Transverse colon (tissue), 4 donors: ENCODE measurements around the gene CLDN18. TPM values are rescaled to one million over a fixed set of nuclear protein-coding genes. Genes with fewer than 3 reads are reported as not detected.

Source experiments
- DNase-seq: peaks from one replicate; pipeline ENCODE4 v3.0.0-alpha.2; 2019
- H3K27ac ChIP-seq, 4 donors: fragments of 200-600 bp; sonication (generic); 2 replicates each; pipeline ENCODE4 v1.5.1; 2016 to 2018; ENCODE audit warnings: inconsistent platforms in 4 of 4
- H3K27me3 ChIP-seq: fragments of 200-600 bp; sonication (generic); 2 replicates; pipeline ENCODE4 v1.5.1; 2017; ENCODE audit warnings: inconsistent platforms
- H3K36me3 ChIP-seq, 4 donors: fragments of 200-600 bp; sonication (generic); 2 replicates each; pipeline ENCODE4 v1.5.1; 2017 to 2019; ENCODE audit warnings: inconsistent platforms in 4 of 4
- H3K4me1 ChIP-seq, 4 donors: fragments of 200-600 bp; sonication (generic); 2 replicates each; pipeline ENCODE4 v1.5.1; 2017 to 2020; ENCODE audit warnings: inconsistent platforms in 4 of 4
- H3K4me3 ChIP-seq, 4 donors: fragments of 200-600 bp; sonication (generic); 1 replicate in 1 of 4; 2 replicates in 3 of 4; pipeline versions ENCODE4 v1.5.1 to v1.6.1; 2017 to 2019; ENCODE audit warnings: inconsistent platforms in 4 of 4
- H3K9me3 ChIP-seq, 2 donors: fragments of 200-600 bp; sonication (generic); 2 replicates each; pipeline ENCODE4 v1.5.1; 2017 to 2019; ENCODE audit warnings: inconsistent platforms in 2 of 2
- EP300 ChIP-seq: sonication (generic); formaldehyde crosslinking; IDR thresholded peaks from one replicate; pipeline ENCODE4 v1.6.1; 2017; ENCODE audit warnings: antibody characterized with exemption, low read depth
- POLR2A ChIP-seq: fragments of 450-650 bp; IDR thresholded peaks from one replicate; pipeline ENCODE4 v1.6.1; 2016; ENCODE audit warnings: antibody characterized with exemption, mild to moderate bottlenecking, moderate library complexity
- POLR2AphosphoS5 ChIP-seq, 3 donors: sonication (generic); formaldehyde crosslinking; IDR thresholded peaks; one replicate each; pipeline ENCODE4 v1.6.1; 2016; ENCODE audit warnings: antibody characterized with exemption in 3 of 3
- WGBS, 2 donors: methylation state at CpG; one replicate each; pipeline ENCODE4 v1.1.5; 2018; ENCODE audit warnings: low coverage in 1 of 2; 5-methylcytosine and 5-hydroxymethylcytosine counted together
- in situ Hi-C, 4 donors: fragments of 200-750 bp; cut with MboI; loops; one replicate each; pipeline versions ENCODE4 v1.15.0 to v1.15.1; 2017; ENCODE audit warnings: low sequenced_read_pairs in 3 of 4, low pct_ligation_motif_present in 1 of 4, low pct_unique_long_range_greater_than_20kb in 1 of 4
- intact Hi-C: fragments of 100-400 bp; cut with DNase I; formaldehyde crosslinking; loops from one replicate; pipeline ENCODE4 v1.15.1; 2023; ENCODE audit warnings: low total_unique reads
- total RNA-seq, 4 donors: library from RNA; depleted of rRNA; stranded (reverse); fragments of >200 nt; gene quantifications; one replicate each; pipeline ENCODE4 v1.1.0, GENCODE V29; 2016
- TF ChIP-seq, protein P1 (sequence below), 5 experiments: fragments of 200-600 bp in 3 of 5; fragments of 450-650 bp in 2 of 5; sonication (generic) in 3 of 5; IDR thresholded peaks; 1 replicate in 2 of 5; 2 replicates in 3 of 5; pipeline ENCODE4 v1.5.1; 2016 to 2017; ENCODE audit warnings: antibody characterized with exemption in 5 of 5, inconsistent platforms in 3 of 5, mild to moderate bottlenecking in 2 of 5, moderate library complexity in 1 of 5

CLDN18 gene
- total RNA-seq, 4 donors from 2014 or later = not detected

DNA sequence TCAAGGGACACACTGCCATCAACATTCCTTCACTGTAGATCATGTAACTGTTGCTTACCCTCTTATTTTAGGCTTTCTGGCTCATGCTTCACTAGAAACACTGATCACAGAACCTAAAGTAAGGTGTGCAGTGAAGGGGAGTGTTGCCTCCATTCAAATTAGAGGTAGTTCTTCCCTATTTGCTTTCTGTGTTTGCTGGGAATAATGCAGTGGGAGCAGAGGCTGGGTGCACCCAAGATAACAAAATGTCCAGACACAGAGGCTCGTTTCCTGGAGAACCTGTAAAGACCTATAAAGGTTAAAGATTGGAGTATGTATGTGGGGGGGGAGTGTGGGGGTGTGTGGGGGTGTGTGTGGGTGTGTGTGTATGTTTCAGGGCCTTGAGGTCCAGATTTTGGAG lies 2.1 kb upstream of the CLDN18 start:
- no peaks in the 10 kb centered on the region for H3K9me3 ChIP-seq

DNA sequence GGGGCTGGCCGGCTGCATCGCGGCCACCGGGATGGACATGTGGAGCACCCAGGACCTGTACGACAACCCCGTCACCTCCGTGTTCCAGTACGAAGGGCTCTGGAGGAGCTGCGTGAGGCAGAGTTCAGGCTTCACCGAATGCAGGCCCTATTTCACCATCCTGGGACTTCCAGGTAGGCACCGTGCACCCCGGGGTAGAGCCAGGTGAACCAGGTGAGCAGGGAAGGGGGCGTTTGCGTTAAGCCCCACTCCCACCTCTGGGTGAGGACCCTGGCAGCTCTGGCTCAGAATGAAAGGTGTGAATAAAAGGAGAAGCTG lies 267 bp downstream of the CLDN18 start:
- in situ Hi-C loops = no loop called here
- Histone ChIP-seq H3K27me3 (no peaks in the 10 kb centered on the region), H3K27ac (no peak overlapping the region), H3K4me1 (no peaks in the 10 kb centered on the region), H3K9me3 (no peaks in the 10 kb centered on the region), H3K4me3 (no peak overlapping the region), H3K36me3 (no peaks in the 10 kb centered on the region)
- DNase-seq = no peak
- WGBS, 2 donors = 98 to 100% methylated on average over 1 to 14 of the region's 14 CpGs
- no peak for TF ChIP-seq EP300
- TF ChIP-seq POLR2A = no peak
- no peak for TF ChIP-seq POLR2AphosphoS5 (IDR thresholded peaks at IDR 0.05)
- TF ChIP-seq, protein P1, sequence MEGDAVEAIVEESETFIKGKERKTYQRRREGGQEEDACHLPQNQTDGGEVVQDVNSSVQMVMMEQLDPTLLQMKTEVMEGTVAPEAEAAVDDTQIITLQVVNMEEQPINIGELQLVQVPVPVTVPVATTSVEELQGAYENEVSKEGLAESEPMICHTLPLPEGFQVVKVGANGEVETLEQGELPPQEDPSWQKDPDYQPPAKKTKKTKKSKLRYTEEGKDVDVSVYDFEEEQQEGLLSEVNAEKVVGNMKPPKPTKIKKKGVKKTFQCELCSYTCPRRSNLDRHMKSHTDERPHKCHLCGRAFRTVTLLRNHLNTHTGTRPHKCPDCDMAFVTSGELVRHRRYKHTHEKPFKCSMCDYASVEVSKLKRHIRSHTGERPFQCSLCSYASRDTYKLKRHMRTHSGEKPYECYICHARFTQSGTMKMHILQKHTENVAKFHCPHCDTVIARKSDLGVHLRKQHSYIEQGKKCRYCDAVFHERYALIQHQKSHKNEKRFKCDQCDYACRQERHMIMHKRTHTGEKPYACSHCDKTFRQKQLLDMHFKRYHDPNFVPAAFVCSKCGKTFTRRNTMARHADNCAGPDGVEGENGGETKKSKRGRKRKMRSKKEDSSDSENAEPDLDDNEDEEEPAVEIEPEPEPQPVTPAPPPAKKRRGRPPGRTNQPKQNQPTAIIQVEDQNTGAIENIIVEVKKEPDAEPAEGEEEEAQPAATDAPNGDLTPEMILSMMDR (IDR thresholded peaks at IDR 0.05) = no peak
- intact Hi-C loops = no loop called here

More for the DNA sequence above, 2.1 kb upstream of the CLDN18 start:
- Histone ChIP-seq H3K36me3 (no peaks in the 10 kb centered on the region), H3K27ac (no peak overlapping the region), H3K4me1 (no peaks in the 10 kb centered on the region), H3K27me3 (no peaks in the 10 kb centered on the region), H3K4me3 (no peak overlapping the region)
- intact Hi-C loops (no loop called here), in situ Hi-C loops (no loop called here)
- no peak for TF ChIP-seq EP300
- TF ChIP-seq, protein P1 (IDR thresholded peaks at IDR 0.05) = no peak
- TF ChIP-seq POLR2A = no peak
- no peak for TF ChIP-seq POLR2AphosphoS5 (IDR thresholded peaks at IDR 0.05)
- DNase-seq = no peak
- WGBS, 2 donors = 29 to 37% methylated on average over 1 of the region's 1 CpG

DNA sequence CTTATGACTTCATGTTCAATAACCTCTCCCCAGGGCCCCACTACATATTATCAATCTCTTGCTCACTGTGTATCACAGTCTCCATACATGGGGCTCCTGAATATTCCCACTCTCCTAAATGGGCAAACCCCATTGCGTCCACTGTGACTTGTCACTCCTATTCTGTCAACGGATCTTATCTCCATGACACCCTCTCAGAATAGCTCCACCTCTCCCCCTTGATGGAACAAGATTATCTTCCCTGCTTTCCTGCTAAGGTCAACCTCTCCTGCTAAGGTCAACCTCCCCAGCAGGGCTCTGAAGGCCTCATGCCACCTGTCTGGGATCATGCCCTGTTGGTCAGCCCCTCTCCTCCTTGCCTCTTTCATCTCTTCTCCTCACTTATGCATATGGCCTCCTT lies 1.8 kb downstream of the CLDN18 start:
- Histone ChIP-seq H3K27me3 (no peaks in the 10 kb centered on the region), H3K9me3 (no peaks in the 10 kb centered on the region), H3K27ac (no peak overlapping the region), H3K36me3 (no peaks in the 10 kb centered on the region), H3K4me3 (no peak overlapping the region), H3K4me1 (no peaks in the 10 kb centered on the region)
- in situ Hi-C loops = no loop called here
- DNase-seq = no peak
- intact Hi-C loops = no loop called here
- TF ChIP-seq, protein P1 (IDR thresholded peaks at IDR 0.05) = no peak
- TF ChIP-seq POLR2AphosphoS5 (IDR thresholded peaks at IDR 0.05) (no peak), EP300 (no peak), POLR2A (no peak)
- WGBS, 2 donors = 72 to 80% methylated on average over 2 of the region's 2 CpGs

DNA sequence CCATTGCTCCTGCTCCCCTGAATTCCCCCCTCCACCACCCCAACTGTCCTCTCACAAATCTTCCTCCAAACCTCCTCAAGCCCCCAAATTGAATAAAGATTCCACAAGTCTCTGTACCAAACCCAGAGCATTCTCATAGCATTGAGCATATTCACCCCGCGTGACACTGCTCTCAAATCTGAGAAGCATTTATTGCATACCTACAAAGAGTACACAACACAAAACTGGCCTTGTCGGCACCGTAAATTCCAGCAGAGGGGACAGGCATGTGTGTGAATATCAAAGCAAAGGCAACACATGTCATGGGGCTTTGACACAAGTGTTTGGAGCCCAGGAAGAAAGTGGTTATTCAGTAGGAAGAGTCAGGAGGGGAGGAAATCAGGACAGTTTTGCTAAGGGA lies 2.6 kb downstream of the CLDN18 start:
- intact Hi-C loops = no loop called here
- H3K36me3 ChIP-seq = no peaks in the 10 kb centered on the region
- WGBS, 2 donors = 91 to 100% methylated on average over 2 to 4 of the region's 4 CpGs
- H3K4me3 ChIP-seq = no peak overlapping the region
- DNase-seq = no peak
- H3K9me3 ChIP-seq = no peaks in the 10 kb centered on the region
- no peaks in the 10 kb centered on the region for H3K4me1 ChIP-seq
- H3K27ac ChIP-seq = no peak overlapping the region
- in situ Hi-C loops = no loop called here
- no peaks in the 10 kb centered on the region for H3K27me3 ChIP-seq
- TF ChIP-seq POLR2A (no peak), POLR2AphosphoS5 (IDR thresholded peaks at IDR 0.05) (no peak), EP300 (no peak)
- TF ChIP-seq, protein P1 (IDR thresholded peaks at IDR 0.05) = no peak
